NCI-H2227 (cell line): ENCODE results near the gene MSMB.
"Not testable (repeated sequence)": the region's sequence is repeated elsewhere in the genome, so short reads cannot be mapped to it uniquely, and the experiment has no call there.

Experiments
- DNase-seq: peaks from one replicate; lab custom pipeline; 2025; ENCODE audit not compliant: unreplicated experiment; lab: John Stamatoyannopoulos, UW

The MSMB gene

GRCh38 chr10:46070749-46071148 is 24.7 kb upstream of the MSMB start:
- no peak for DNase-seq

- DNase-seq, result no peak
Measured at GRCh38 chr10:46069771-46070463, 23.8 kb upstream of the MSMB start.

- no peak for DNase-seq
Measured at GRCh38 chr10:46068905-46069304, 22.8 kb upstream of the MSMB start.

- DNase-seq, result no peak
Measured at GRCh38 chr10:46068117-46068516, 22.0 kb upstream of the MSMB start.

- no peak for DNase-seq
Measured at GRCh38 chr10:46064269-46064817, 18.3 kb upstream of the MSMB start.

- no peak for DNase-seq
Measured at GRCh38 chr10:46062723-46063428, 16.8 kb upstream of the MSMB start.

- DNase-seq, result no peak
Measured at GRCh38 chr10:46060706-46061105, 14.6 kb upstream of the MSMB start.

- DNase-seq, result not testable (repeated sequence)
Measured at GRCh38 chr10:46057927-46058326, 11.9 kb upstream of the MSMB start.

GRCh38 chr10:46057038-46057437 is 11.0 kb upstream of the MSMB start:
- no peak for DNase-seq

GRCh38 chr10:46055771-46056170 is 9.7 kb upstream of the MSMB start:
- no peak for DNase-seq

- DNase-seq, result no peak
Measured at GRCh38 chr10:46053534-46054434, 7.7 kb upstream of the MSMB start.

GRCh38 chr10:46052791-46053375 is 6.8 kb upstream of the MSMB start:
- DNase-seq, result no peak

GRCh38 chr10:46052057-46052790 is 6.2 kb upstream of the MSMB start:
- DNase-seq, result no peak

- DNase-seq, result no peak
Measured at GRCh38 chr10:46050941-46051623, 5.0 kb upstream of the MSMB start.

GRCh38 chr10:46049497-46049831 is 3.4 kb upstream of the MSMB start:
- not testable (repeated sequence) for DNase-seq

GRCh38 chr10:46048152-46048551 is 2.1 kb upstream of the MSMB start:
- no peak for DNase-seq

- DNase-seq, result no peak
Measured at GRCh38 chr10:46042527-46042926, 3.5 kb downstream of the MSMB start.

GRCh38 chr10:46040004-46040403 is 6.1 kb downstream of the MSMB start:
- DNase-seq, result no peak

- no peak for DNase-seq
Measured at GRCh38 chr10:46037107-46037825, 8.8 kb downstream of the MSMB start.
